Smooth muscle cell (in vitro differentiated cells): ENCODE results near the gene ZMIZ1. TPM values are rescaled to one million over a fixed set of nuclear protein-coding genes. Genes with fewer than 3 reads are reported as not detected.

Experiments used
- DNase-seq: peaks from one replicate; lab custom pipeline; 2025; ENCODE audit not compliant: unreplicated experiment; lab: John Stamatoyannopoulos, UW
- H2AFZ ChIP-seq: fragments of 200-600 bp; sonication (generic); 2 replicates; pipeline ENCODE4 v1.6.0; 2016; ENCODE audit warnings: antibody characterized with exemption, low read depth, mild to moderate bottlenecking
- H3F3A ChIP-seq: fragments of 200-600 bp; sonication (generic); 2 replicates; pipeline ENCODE4 v1.6.0; 2017; ENCODE audit warnings: antibody characterized with exemption, low read depth
- H3K27ac ChIP-seq: fragments of 200-600 bp; sonication (generic); 2 replicates; pipeline ENCODE4 v1.5.1; 2016; ENCODE audit warnings: low read depth, mild to moderate bottlenecking
- H3K27me3 ChIP-seq: fragments of 200-600 bp; sonication (generic); 2 replicates; pipeline ENCODE4 v1.6.1; 2016; ENCODE audit warnings: low read depth, mild to moderate bottlenecking
- H3K36me3 ChIP-seq: fragments of 200-600 bp; sonication (generic); 2 replicates; pipeline ENCODE4 v1.5.1; 2016; ENCODE audit warnings: low read depth
- H3K4me1 ChIP-seq: fragments of 200-600 bp; sonication (generic); 2 replicates; pipeline ENCODE4 v1.5.1; 2016; ENCODE audit warnings: low read depth
- H3K4me2 ChIP-seq: fragments of 200-600 bp; sonication (generic); 2 replicates; pipeline ENCODE4 v1.6.0; 2016; ENCODE audit warnings: mild to moderate bottlenecking
- H3K4me3 ChIP-seq: fragments of 200-600 bp; sonication (generic); 2 replicates; pipeline ENCODE4 v1.5.1; 2016; ENCODE audit warnings: mild to moderate bottlenecking
- H3K79me2 ChIP-seq: fragments of 200-600 bp; sonication (generic); 2 replicates; pipeline ENCODE4 v1.6.0; 2016; ENCODE audit warnings: low read depth, mild to moderate bottlenecking
- H3K9ac ChIP-seq: fragments of 200-600 bp; sonication (generic); 2 replicates; pipeline ENCODE4 v1.6.0; 2016; ENCODE audit warnings: low read depth
- H3K9me3 ChIP-seq: fragments of 200-600 bp; sonication (generic); replicated peaks from 2 replicates; pipeline ENCODE4 v1.5.1; 2016; ENCODE audit warnings: low read depth
- H4K20me1 ChIP-seq: fragments of 200-600 bp; sonication (generic); 2 replicates; pipeline ENCODE4 v1.6.0; 2016; ENCODE audit warnings: low read depth
- WGBS: methylation state at CpG from one replicate; pipeline ENCODE4 v1.1.7; 2016; ENCODE audit warnings: low lambda C conversion rate; 5-methylcytosine and 5-hydroxymethylcytosine counted together
- polyA plus RNA-seq: library from polyadenylated mRNA; unstranded; fragments of >200 nt; fragmentation: Nextera tagmentation; extraction: Ambion mirVana; gene quantifications from 2 replicates; pipeline ENCODE4 v1.2.1, GENCODE V29; 2016
- total RNA-seq: library from RNA; depleted of rRNA; stranded (reverse); fragments of >200 nt; gene quantifications from 2 replicates; pipeline ENCODE4 v1.2.3, GENCODE V29; 2014
- TF ChIP-seq, protein P1 (sequence below): fragments of 200-600 bp; sonication (generic); IDR thresholded peaks from 2 replicates; pipeline ENCODE4 v1.5.1; 2017; ENCODE audit warnings: borderline replicate concordance, mild to moderate bottlenecking, antibody characterized with exemption; ENCODE audit not compliant: insufficient read depth, poor library complexity, severe bottlenecking

ZMIZ1 gene
- total and polyA plus RNA-seq, 2 experiments from 2014 or later: 24.2 to 31.3 TPM

DNA sequence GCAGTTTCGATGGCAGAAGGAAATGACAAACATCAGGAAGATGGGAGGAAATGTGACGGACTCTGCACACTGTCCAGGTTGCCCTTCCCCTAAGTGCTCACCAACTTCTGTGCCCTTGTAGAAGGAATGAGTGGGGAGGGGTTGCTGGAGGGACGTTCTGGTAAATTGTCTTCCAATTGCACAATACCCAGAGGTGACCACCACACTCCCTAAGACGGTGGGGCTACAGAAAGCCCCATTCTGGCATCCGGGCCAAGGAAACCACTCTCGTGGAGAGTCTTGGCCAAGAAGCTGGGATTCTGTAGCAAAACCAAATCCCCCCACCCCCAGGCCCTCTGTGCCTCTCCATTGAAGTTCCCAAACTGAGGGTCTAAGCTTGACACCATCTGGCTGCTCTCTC, 37.1 kb downstream of the ZMIZ1 start:
- peaks cover 21% of the 10 kb centered on the region for H3K4me1 ChIP-seq
- H3F3A ChIP-seq: no peaks in the 10 kb centered on the region
- DNase-seq: no peak
- no peak overlapping the region for H2AFZ ChIP-seq
- TF ChIP-seq, protein P1, sequence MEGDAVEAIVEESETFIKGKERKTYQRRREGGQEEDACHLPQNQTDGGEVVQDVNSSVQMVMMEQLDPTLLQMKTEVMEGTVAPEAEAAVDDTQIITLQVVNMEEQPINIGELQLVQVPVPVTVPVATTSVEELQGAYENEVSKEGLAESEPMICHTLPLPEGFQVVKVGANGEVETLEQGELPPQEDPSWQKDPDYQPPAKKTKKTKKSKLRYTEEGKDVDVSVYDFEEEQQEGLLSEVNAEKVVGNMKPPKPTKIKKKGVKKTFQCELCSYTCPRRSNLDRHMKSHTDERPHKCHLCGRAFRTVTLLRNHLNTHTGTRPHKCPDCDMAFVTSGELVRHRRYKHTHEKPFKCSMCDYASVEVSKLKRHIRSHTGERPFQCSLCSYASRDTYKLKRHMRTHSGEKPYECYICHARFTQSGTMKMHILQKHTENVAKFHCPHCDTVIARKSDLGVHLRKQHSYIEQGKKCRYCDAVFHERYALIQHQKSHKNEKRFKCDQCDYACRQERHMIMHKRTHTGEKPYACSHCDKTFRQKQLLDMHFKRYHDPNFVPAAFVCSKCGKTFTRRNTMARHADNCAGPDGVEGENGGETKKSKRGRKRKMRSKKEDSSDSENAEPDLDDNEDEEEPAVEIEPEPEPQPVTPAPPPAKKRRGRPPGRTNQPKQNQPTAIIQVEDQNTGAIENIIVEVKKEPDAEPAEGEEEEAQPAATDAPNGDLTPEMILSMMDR: no peak
- H3K9ac ChIP-seq: no peak overlapping the region
- no peak overlapping the region for H3K4me2 ChIP-seq
- no peak overlapping the region for H3K4me3 ChIP-seq
- peaks cover 99% of the 10 kb centered on the region for H3K79me2 ChIP-seq
- H3K36me3 ChIP-seq: no peaks in the 10 kb centered on the region
- no peak overlapping the region for H3K27ac ChIP-seq
- peaks cover 100% of the 10 kb centered on the region for H4K20me1 ChIP-seq
- H3K9me3 ChIP-seq: no peaks in the 10 kb centered on the region
- H3K27me3 ChIP-seq: no peaks in the 10 kb centered on the region
- WGBS: 87% methylated on average over 6 of the region's 6 CpGs

DNA sequence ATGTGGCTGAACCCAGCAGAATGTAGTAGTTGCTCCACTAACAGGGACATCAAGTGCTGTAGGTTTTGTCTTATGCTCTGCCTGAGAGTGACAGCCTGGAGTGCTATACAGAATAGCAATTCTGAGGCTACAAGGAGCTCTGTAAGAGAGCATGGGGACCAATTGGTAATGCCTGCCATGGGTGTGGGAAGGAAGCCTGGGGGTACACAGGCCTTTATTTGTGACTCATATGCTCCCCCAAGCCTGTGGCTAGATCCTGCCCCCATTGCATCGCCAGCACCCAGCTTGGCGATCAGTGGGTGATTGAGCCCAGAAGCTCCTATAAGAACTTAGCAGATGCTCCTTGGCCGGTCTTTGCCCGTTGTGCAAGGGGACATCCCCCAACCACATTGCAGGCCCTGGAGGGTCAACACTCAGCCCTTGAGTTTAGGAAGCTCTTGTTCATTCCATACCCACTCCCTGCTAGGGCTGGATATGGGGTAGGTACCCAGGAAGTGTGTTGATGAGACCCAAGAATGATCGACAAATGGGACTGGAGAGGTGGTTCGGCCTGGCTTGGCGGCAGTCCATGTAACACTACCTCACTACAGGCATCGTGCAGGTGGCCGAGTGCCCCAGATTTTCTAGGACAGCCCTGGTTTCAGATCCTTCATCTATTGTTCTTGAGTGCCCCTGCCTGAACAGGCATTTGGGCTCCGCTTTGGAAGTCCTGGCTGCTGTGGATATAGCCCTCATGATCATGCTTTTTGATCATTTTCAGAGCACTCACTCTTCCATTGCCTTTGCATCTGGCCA, 37.7 kb downstream of the ZMIZ1 start:
- Histone ChIP-seq H2AFZ (no peak overlapping the region), H3K9ac (no peak overlapping the region), H3K79me2 (peaks cover 99% of the 10 kb centered on the region), H3K27me3 (no peaks in the 10 kb centered on the region), H3K4me1 (peaks cover 19% of the 10 kb centered on the region), H3K4me2 (no peak overlapping the region), H4K20me1 (peaks cover 100% of the 10 kb centered on the region), H3K36me3 (no peaks in the 10 kb centered on the region), H3K4me3 (no peak overlapping the region), H3K27ac (no peak overlapping the region), H3F3A (no peaks in the 10 kb centered on the region), H3K9me3 (no peaks in the 10 kb centered on the region)
- TF ChIP-seq, protein P1: no peak
- 93% methylated on average over 10 of the region's 10 CpGs for WGBS
- DNase-seq: no peak

- Histone ChIP-seq H3K27ac (no peak overlapping the region), H3K4me1 (peaks cover 15% of the 10 kb centered on the region), H3K36me3 (no peaks in the 10 kb centered on the region), H3F3A (peaks cover 4% of the 10 kb centered on the region), H3K27me3 (no peaks in the 10 kb centered on the region), H2AFZ (no peak overlapping the region), H3K9me3 (no peaks in the 10 kb centered on the region), H3K4me2 (no peak overlapping the region), H4K20me1 (peaks cover 100% of the 10 kb centered on the region), H3K79me2 (peaks cover 100% of the 10 kb centered on the region), H3K9ac (no peak overlapping the region), H3K4me3 (no peak overlapping the region)
- DNase-seq: no peak
- 93% methylated on average over 5 of the region's 5 CpGs for WGBS
- TF ChIP-seq, protein P1: no peak
Measured at GRCh38 chr10:79107736-79108264, 39.0 kb downstream of the ZMIZ1 start.
